ENCODE measurements around the gene GLG1. TPM values are rescaled to one million over a fixed set of nuclear protein-coding genes. Genes with fewer than 3 reads are reported as not detected.
A peak's percentile ranks its signal among the peaks of the same experiment; 100 is the strongest.
"Not testable (repeated sequence)": the region's sequence is repeated elsewhere in the genome, so short reads cannot be mapped to it uniquely, and the experiment has no call there.

GLG1 gene
- polyA plus RNA-seq, 2 of the 4 experiments (the other 2 are of a cell fraction), result 51.9 to 90.6 TPM

- not testable (repeated sequence) for H3K27ac ChIP-seq; ATAC-seq; H3K9me3 ChIP-seq; H3K4me1 ChIP-seq; FAIRE-seq; H3K4me2 ChIP-seq; H3K4me3 ChIP-seq; DNase-seq (ENCODE audit: low read depth in 1 of 2, low spot score in 1 of 2); TF ChIP-seq FOSL2 (IDR thresholded peaks at IDR 0.05)
- 92% methylated on average over 2 of the region's 2 CpGs for WGBS (ENCODE audit: missing lambda C conversion rate)
- ChIA-PET CTCF (interaction anchor here (2.3 kb wide), 1 partner anchor 15 kb away, joined by 8 read pairs; no protein-coding TSS in a partner anchor), POLR2A (interaction anchor here (0.6 kb wide), 1 partner anchor 174 kb away, joined by 4 read pairs; no protein-coding TSS in a partner anchor)
- TF ChIP-seq FOSL2 (CRISPR knock-in tag; IDR thresholded peaks at IDR 0.05), result 0 out of 2 replicates have a peak, but pooled peaks have one; percentile 21
Measured at GRCh38 chr16:74652883-74653282, 46.0 kb upstream of the GLG1 start.

DNA sequence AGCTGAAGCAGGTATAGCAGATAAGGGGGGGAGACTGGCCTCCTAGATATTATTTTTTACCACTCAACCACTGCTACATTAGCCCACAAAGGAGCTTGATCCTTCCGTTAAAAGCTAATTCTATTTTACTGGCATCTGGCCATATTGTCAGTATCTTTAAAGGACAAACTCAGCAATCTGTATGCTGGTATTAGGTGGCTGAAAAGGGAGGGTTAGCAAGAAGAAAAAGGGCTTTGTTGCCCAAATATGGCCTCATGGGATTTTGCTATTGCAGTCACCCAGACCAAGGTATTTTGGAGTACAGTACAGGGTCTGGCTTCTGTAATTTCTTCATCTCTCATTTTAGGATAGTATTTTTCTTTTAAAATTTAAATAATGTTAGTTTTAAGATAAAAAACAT lies 45.3 kb upstream of the GLG1 start:
- no peak for ATAC-seq
- Histone ChIP-seq H3K9me3 (no peaks in the 10 kb centered on the region), H3K4me1 (no peaks in the 10 kb centered on the region), H3K4me3 (no peak overlapping the region), H3K4me2 (no peak overlapping the region), H3K27ac (no peak overlapping the region)
- no peak for FAIRE-seq
- TF ChIP-seq CEBPB (IDR thresholded peaks at IDR 0.05) (no peak), RFX5 (IDR thresholded peaks at IDR 0.05) (no peak), ZNF302 (CRISPR knock-in tag; IDR thresholded peaks at IDR 0.05) (no peak), ESRRA (IDR thresholded peaks at IDR 0.05; ENCODE audit: borderline replicate concordance, low read length) (no peak), HOXB13 (CRISPR knock-in tag; IDR thresholded peaks at IDR 0.05; ENCODE audit: low read depth) (no peak), FOSL2 (IDR thresholded peaks at IDR 0.05) (no peak), FOSL2 (CRISPR knock-in tag; IDR thresholded peaks at IDR 0.05) (no peak)
- ChIA-PET CTCF (interaction anchor here (0.9 to 3.2 kb wide), 11 partner anchors 11 to 343 kb away, joined by 3 to 14 read pairs (median 7); no protein-coding TSS in a partner anchor), POLR2A (interaction anchor here (0.6 to 1.3 kb wide), 3 partner anchors 45 to 210 kb away, joined by 3 to 4 read pairs (median 3); partner anchors contain the start of gene GLG1)
- DNase-seq (ENCODE audit: low read depth in 1 of 2, low spot score in 1 of 2), result no peak
- 78% methylated on average over 1 of the region's 1 CpG for WGBS (ENCODE audit: missing lambda C conversion rate)

- FAIRE-seq (no peak), ATAC-seq (peak; percentile 28 to 50; a peak in 2 of 6 replicates), DNase-seq (ENCODE audit: low read depth in 1 of 2, low spot score in 1 of 2) (no peak)
- H3K4me2 ChIP-seq, result no peak overlapping the region
- H3K9me3 ChIP-seq, result no peaks in the 10 kb centered on the region
- POLR2A ChIA-PET, result interaction anchor here (0.6 to 1.3 kb wide), 3 partner anchors 22 to 210 kb away, joined by 3 read pairs; partner anchors contain the start of gene GLG1
- no peak overlapping the region for H3K27ac ChIP-seq
- CTCF ChIA-PET, result interaction anchor here (0.6 to 3.2 kb wide), 17 partner anchors 8 to 343 kb away, joined by 3 to 14 read pairs (median 5); no protein-coding TSS in a partner anchor
- 91% methylated on average over 2 of the region's 2 CpGs for WGBS (ENCODE audit: missing lambda C conversion rate)
- no peak overlapping the region for H3K4me3 ChIP-seq
- no peaks in the 10 kb centered on the region for H3K4me1 ChIP-seq
- TF ChIP-seq ZFP36 (IDR thresholded peaks at IDR 0.05; ENCODE audit: borderline replicate concordance, partially characterized antibody) (no peak), REST (IDR thresholded peaks at IDR 0.05) (no peak), ZC3H11A (IDR thresholded peaks at IDR 0.05) (no peak), FOSB (CRISPR knock-in tag; IDR thresholded peaks at IDR 0.05) (no peak), POLR2AphosphoS2 (conservative IDR thresholded peaks at IDR 0.05; ENCODE audit: low read length) (no peak), BHLHE40 (IDR thresholded peaks at IDR 0.05; ENCODE audit: low read depth, low read length) (no peak), NPAS2 (CRISPR knock-in tag; IDR thresholded peaks at IDR 0.05; ENCODE audit: borderline replicate concordance) (no peak), NFE2L2 (conservative IDR thresholded peaks at IDR 0.05; ENCODE audit: low read length) (no peak), CTCF (IDR thresholded peaks at IDR 0.05) (no peak), ESRRA (IDR thresholded peaks at IDR 0.05; ENCODE audit: borderline replicate concordance, low read length) (no peak), EP300 (IDR thresholded peaks at IDR 0.05) (no peak), NR3C1 (IDR thresholded peaks at IDR 0.05) (no peak), TFCP2L1 (CRISPR knock-in tag; IDR thresholded peaks at IDR 0.05) (no peak), KDM5A (IDR thresholded peaks at IDR 0.05) (no peak), ATOH8 (CRISPR knock-in tag; IDR thresholded peaks at IDR 0.05; ENCODE audit: low read depth) (no peak), HEYL (CRISPR knock-in tag; IDR thresholded peaks at IDR 0.05) (no peak), CBX2 (IDR thresholded peaks at IDR 0.05; ENCODE audit: borderline replicate concordance, low read depth) (no peak)
Measured at GRCh38 chr16:74651841-74652240, 44.9 kb upstream of the GLG1 start.

Data from A549 (cell line).